Head of caudate nucleus (tissue), 42 donors: ENCODE measurements around the gene REPIN1.

ENCODE experiments used
- DNase-seq, 42 donors: peaks; one replicate each; pipeline versions ENCODE4 v3.0.0 to v3.0.0-alpha.2; 2020 to 2021; ENCODE audit warnings: mixed read lengths in 7 of 42
- intact Hi-C: fragments of 100-400 bp; cut with DNase I; formaldehyde crosslinking; loops from one replicate; pipeline ENCODE4 v1.15.0; 2022

The REPIN1 gene

GRCh38 chr7:150368096-150368883 lies at the start of gene REPIN1:
TSS of gene REPIN1 (plus strand) at chr7:150368822. CDS start at chr7:150369712, 890 bp downstream.
- intact Hi-C loops: loop anchor here (5.0 kb wide), 1 partner anchor 39 kb away; a partner anchor contains a TSS
- peak; percentile 78 to 98 (median 93) for DNase-seq

DNA sequence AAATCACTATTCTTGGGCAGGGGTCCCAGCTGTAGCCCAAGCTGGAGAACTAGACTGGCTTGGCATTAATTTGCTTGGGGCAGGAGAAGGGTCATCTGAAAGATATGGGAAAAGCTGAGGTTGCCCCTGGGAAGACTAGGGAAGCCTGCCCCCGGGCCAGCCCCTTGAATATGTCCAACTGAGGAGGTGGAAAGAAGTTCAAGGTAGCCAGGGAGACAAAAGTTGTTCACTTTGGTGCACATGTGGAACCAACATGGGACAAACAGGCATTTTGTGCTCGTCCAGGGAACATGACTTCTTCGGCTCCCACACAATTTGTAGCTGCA lies 46.9 kb upstream of the REPIN1 start:
- DNase-seq: no peak
- intact Hi-C loops: no loop called here

GRCh38 chr7:150322114-150322832 lies 46.3 kb upstream of the REPIN1 start:
- DNase-seq: no peak
- intact Hi-C loops: no loop called here

DNA sequence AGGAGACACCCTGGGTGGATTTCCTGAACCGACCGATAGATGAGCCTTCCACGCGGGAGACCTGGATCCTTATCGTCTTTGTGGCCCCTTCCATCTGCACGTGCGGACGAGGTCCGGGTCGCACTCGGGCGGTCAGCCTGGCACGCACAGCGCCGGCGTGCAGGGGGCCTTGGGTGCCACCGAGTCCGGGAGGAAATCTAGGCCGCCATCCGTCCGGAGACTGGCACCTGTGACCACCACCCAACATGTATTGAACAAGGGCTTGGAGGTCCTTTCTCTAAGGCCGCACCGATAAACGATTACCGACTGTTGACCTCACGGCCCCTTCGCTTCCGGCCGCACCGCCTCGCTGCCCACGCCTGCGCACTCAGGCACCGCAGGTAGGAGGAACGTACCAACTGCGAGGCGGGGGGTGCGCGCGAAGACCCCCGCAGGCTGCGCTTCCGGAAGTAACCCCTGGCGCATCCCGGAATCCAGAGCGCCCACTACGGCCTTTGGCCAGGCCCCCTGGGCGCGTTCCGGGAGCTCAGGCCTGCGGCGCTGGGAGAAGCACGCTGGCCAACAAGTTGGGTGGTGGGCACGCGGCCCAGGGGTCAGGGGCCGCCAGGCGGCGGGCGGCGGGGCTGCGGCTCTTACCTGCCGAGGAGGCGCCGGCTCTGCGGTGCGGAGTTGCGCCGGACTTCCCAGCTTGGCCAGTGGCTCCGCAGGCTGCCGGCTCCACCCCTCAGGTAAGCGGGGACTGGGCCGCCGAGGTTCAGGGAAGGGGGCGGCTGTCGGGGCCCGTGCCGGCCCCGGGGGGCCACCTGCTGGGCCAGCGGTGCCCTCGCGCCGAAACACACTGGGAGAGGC lies 45.6 kb upstream of the REPIN1 start, which contains the start of the genes ACTR3C and LRRC61:
Gene ACTR3C, minus strand, starts transcription at position 713 of the 849 bp plus-strand sequence. CDS start 28,249 bp downstream, outside the sequence.
Gene LRRC61, plus strand, starts transcription at position 523 of the 849 bp plus-strand sequence. CDS start 13,507 bp downstream, outside the sequence.
- peak in 24 of 42 donors; percentile 18 to 77 (median 48) for DNase-seq
- intact Hi-C loops: no loop called here

DNA sequence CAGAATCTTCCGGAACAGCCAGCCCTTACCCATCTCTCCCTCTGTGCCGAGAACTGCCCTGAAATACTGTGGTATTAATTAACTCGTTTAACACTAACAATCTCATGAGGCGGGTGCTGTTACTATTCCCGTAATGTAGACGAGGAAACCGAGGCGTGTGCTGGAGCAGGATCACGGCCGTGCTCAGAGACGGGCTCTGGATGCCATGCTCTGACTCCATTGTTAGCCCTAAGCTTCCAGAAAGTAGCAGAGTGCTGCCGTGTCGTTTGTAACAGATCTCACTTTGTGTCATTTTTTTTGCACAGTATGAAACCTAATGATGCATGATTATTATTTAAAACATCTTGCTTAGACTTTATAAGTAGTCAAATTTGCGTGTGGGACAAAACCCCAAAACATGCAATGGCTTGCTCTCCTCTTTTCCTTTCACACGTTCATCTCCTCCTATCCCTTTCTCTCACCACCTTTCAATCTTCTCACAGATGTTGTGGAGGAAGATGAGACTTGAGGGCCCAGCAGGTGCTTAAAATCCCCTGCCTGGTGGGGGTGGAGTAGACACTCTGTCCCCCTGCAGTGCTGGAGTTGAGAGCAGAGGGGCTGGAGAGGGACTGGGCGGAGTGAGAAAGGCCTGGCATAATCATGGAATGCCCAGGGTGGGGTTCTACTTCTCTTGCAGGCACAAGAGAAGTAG lies 44.8 kb upstream of the REPIN1 start:
- peak in 7 of 42 donors; percentile 32 to 62 (median 39) for DNase-seq
- intact Hi-C loops: no loop called here

DNA sequence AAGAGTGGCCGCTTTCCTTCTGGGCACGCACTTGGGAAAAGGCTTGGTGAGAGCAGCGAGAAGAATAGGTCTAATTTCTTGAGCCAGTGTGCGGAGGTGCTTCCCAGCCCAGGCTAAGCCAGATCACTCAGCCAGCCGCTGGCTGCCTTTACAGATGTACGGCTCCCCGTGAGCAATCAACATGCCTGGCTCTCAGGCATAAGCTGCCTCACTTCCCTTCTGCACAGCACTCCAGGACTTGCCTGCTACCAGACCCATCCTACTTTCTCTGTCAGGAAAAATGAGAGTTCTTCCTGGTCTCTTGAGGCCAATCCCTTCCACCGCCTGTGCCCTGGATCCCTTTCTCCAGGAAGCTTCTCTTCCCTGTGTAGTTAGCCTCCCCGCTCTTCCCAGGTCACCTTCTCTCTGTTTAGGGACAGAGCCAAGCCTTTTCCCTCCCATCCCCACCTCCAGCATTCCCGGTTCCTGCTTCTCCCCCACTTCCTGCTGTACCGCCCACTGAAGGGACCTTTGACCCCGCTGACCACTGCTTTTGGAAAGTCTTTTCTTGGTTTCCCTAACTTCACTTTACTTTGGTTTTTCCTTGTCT lies 44.2 kb upstream of the REPIN1 start:
- intact Hi-C loops: no loop called here
- DNase-seq: no peak

DNA sequence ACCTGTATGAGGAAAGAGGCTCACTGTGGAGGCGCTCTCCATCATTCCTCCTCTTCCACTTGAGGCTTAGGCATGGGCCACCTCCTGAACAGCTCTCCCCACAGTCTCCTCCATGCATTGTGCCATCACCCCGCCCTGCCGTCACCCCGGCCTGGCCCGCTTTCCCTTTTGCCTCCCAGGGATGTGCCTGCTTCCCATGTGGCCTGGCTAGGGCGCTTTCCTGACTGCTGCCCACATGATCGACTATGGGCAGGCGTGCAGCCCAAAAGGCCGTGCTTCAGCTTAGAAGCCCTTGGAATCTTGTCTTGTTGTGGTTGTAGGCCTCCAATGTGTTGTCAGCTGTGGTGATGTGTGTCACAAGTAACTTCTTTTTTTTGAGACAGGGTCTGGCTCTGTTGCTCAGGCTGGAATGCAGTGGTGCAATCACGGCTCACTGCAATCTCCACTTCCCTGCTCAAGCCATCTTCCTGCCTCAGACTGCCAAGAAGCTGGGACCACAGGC lies 43.5 kb upstream of the REPIN1 start:
- intact Hi-C loops: no loop called here
- no peak for DNase-seq

- DNase-seq: no peak
- intact Hi-C loops: no loop called here
These were observed 42.7 kb upstream of the REPIN1 start for GRCh38 chr7:150325901-150326300.

- intact Hi-C loops: no loop called here
- DNase-seq: no peak
These were observed 41.9 kb upstream of the REPIN1 start for GRCh38 chr7:150326657-150327268.

DNA sequence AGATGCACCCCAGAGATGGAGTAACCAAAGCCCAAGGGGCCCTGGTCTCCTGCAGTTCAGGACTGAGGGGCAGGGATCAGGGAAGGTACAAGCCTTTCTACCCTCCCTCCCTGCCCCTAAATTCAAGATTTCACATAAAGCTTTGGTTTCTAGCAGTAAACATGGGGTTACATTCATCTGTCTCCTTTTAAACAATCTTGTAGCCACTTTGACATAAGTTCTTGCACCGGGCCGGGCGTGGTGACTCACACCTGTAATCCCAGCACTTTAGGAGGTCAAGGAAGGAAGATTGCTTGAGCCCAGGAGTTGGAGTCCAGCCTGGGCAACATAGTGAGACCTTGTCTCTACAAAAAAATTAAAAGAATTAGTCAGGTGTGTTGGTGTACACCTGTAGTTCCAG lies 41.3 kb upstream of the REPIN1 start:
- intact Hi-C loops: no loop called here
- DNase-seq: no peak

DNA sequence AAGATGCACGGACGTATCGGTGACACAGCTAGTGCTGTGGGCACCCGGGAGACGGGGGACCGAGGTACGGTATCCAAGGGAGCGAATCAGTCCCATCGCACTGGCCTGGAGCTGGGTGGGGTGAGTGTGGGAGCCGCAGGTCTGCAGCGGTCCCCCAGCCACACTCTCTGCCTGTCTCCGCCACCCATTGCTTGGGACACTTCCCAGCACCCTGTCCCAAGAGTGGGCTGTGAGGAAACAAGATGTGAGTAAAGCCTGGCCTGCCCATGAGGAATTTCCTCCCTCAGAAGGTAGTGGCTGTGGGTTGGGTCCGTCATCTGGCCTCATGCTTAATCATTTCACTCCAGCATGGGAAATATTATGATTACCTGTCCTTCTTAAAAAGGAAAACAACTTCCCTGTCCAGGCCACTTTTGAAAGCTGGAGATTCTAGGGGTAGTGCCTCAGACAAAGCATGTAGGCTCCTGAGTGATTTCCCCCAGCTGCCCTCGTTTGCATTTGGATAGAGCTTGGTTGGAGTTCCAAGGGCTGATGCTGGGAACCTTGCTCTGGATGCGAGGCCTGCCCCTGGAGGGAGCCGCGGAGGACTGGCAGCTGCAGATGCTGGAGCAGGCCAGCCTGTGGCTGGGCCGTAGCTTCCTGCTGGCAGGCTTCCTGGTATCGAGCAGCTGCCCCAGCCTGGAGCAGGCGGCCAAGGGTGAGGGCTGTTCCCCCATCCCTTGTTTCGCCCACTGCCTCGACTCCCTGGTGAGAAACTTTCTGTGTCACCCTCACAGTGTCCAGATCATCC lies 39.1 kb upstream of the REPIN1 start:
- peak in 40 of 42 donors; percentile 27 to 79 (median 60) for DNase-seq
- intact Hi-C loops: no loop called here

DNA sequence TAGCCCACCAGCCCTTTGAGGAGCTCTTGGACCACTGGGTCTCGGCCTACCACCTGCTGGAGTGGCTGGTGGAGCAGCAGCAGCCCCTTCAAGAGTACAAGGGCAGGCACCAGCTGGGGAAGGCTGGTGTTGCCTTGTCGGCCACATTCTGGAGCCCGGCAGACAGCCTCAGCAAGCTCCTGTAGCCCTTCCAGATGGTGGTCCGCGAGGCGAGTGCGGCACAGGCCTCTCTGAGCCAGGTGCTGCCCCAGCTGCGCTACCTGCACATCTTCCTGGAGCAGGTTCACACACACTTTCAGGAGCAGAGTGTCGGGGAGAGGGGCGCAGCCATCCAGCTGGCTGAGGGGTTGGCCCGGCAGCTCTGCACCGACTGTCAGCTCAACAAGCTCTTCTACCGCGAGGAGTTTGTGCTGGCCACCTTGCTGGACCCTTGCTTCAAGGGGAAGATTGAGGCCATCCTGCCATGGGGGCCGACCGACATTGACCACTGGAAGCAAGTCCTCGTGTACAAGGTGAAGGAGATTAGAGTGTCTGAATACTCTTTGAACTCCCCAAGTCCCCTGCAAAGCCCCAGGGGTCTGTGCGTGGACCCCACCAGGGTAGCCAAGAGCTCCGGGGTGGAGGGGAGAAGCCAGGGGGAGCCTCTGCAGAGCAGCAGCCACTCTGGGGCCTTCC lies 38.3 kb upstream of the REPIN1 start:
- no peak for DNase-seq

DNA sequence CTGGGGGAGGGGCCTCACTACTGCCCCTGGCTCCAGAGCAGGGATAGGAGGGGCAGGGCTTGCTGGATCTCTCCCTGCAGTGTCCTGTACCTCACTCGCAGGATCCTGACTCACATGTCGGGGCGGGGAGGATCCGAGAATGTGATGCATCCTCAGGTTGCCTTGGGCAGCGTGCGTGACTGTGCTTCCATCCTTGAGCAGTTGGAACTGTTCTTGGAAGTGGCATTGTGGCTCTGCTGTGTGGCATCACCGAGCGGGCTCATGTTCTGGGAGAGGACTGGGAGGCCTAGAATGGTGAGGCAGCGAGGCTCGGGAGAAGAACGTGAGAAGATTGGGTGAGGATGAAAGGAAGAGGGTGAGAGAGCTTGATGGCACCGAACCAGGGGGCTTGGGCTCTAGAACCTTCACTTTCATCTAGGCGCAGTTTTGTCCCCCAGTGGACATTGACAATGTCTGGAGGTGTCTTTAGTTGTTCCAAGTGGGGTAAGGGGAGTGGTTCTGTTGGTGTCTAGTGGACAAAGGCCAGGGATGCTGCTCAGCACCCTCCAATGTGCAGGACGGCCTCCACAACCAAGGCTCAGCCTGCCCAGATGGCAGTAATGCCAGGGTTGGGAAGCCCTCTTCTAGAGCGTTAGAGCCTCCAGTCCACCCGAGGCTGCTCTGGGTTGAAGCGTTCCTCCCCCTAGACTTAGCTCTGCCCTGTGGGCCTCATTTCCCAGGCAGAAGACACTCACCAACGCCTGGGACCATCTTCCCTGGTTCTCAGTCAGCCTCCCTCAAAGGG lies 35.6 kb upstream of the REPIN1 start:
- DNase-seq: no peak
- intact Hi-C loops: no loop called here

More for the DNA sequence above, 38.3 kb upstream of the REPIN1 start:
- intact Hi-C loops: no loop called here

DNA sequence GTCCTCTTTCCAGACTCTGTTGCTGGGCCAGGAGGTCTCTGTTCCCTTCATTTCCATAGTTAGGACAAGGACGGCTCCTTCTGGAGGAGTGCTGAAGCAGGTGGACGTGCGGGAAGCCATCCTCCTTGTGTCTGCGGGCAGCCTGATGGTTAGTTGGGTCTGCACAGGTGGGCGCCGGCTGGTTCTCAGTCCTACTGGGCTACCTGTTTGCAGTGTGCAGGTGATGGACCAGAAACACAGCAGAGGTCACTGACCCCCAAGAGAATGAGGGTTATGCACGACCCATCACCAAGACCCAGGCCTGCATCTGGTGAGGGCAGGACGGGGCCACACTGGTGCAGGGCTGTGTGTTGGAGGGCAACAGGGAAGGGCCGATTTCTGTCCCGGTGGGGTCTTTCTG lies 35.0 kb upstream of the REPIN1 start:
- DNase-seq: no peak
- intact Hi-C loops: no loop called here

GRCh38 chr7:150334108-150334507 lies 34.5 kb upstream of the REPIN1 start:
- no peak for DNase-seq

More at GRCh38 chr7:150334108-150334507, 34.5 kb upstream of the REPIN1 start:
- intact Hi-C loops: no loop called here
